ENCODE data around the gene CSNK1G2. TPM values are rescaled to one million over a fixed set of nuclear protein-coding genes. Genes with fewer than 3 reads are reported as not detected.

CSNK1G2 gene
- total RNA-seq, 2 experiments from 2014 or later = 114 to 129 TPM

- Mint-ChIP-seq H3K36me3 (peaks cover 11% of the 10 kb centered on the region), H3K4me3 (no peak overlapping the region), H3K27me3 (no peaks in the 10 kb centered on the region), H3K4me1 (peaks cover 5% of the 10 kb centered on the region), H3K27ac (peak overlapping the region; percentile 24), H3K9me3 (ENCODE audit: low read depth) (no peaks in the 10 kb centered on the region)
- ATAC-seq (no peak), DNase-seq (no peak)
- CTCF ChIA-PET = interaction anchor here (1.0 to 1.1 kb wide), 2 partner anchors 10 to 43 kb away, joined by 3 read pairs; no protein-coding TSS in a partner anchor
Observed at GRCh38 chr19:1953441-1954094, 12.6 kb downstream of the CSNK1G2 start.

DNA sequence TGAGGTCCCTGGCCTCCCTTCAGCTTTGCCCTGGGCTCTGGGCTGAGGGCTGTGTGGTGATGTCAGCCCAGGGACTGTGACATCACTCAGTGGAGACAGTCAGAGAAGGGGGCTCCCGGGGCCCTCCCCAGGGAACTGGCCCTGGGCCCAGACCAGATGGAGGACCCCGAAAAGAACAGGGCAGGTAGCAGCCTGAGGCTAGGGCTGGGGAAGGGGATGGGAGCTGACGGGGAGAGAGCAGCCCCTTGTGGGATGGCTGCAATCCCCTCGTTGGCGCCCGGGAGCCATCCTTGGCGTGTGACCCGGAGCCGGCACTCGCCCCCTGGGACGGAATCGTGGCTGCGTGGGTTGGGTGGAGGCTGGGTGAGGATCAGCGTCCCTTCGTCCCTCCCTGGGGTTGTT is 13.6 kb downstream of the CSNK1G2 start:
- DNase-seq (no peak), ATAC-seq (no peak)
- H3K9me3 Mint-ChIP-seq (ENCODE audit: low read depth) = no peaks in the 10 kb centered on the region
- H3K27me3 Mint-ChIP-seq = no peaks in the 10 kb centered on the region
- no peak overlapping the region for H3K4me3 Mint-ChIP-seq
- CTCF ChIA-PET = interaction anchor here (1.0 kb wide), 1 partner anchor 42 kb away, joined by 3 read pairs; no protein-coding TSS in a partner anchor
- no peak overlapping the region for H3K27ac Mint-ChIP-seq
- H3K4me1 Mint-ChIP-seq = peaks cover 2% of the 10 kb centered on the region
- peaks cover 10% of the 10 kb centered on the region for H3K36me3 Mint-ChIP-seq

DNA sequence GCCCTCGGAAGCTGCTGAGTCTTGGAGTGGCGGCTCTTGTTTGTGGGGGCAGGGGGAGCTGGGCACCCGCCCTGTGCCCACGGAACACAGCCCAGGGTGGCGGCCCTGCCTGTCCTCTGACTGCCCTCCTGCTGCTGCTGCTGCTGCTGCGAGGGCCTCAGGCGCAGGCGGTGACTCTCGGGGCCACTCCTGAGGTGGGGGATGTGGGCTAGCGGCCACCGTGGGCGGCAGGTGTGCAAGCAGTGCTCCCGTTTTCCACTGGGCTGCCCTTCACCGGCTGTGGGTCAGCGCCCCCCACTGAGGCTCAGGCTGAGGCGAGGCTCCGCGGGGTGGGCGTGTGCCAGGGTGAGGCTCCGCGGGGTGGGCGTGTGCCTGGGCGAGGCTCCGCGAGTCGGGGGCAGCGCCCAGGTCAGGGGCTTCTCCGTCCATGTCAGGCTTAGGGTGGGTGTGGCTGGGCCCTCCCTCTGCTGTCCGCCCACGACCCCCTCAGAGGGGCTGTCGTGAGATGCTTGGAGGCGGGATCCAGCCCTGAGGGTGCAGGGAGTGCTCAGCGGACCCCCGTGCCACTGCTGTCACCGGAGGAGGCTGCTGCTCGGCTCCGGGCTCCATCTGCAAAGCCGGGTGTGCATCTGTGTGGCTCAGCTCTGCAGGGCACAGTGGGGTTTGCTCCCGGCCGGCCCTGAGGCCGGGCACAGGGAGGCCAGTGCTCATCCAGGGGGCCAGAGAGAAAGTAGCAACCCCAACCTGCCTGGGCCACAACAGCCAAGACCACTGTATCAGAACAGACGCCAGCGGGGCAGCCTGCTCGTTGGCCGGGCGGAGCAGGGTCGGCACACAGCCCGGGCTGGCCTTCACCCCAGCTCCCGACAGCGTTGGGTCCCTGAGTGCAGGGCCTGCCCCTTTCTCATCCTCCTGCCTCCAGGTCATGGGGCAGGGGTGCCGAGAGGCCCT is 14.5 kb downstream of the CSNK1G2 start:
- no peak for ATAC-seq
- peaks cover 8% of the 10 kb centered on the region for H3K36me3 Mint-ChIP-seq
- H3K27me3 Mint-ChIP-seq = no peaks in the 10 kb centered on the region
- H3K9me3 Mint-ChIP-seq (ENCODE audit: low read depth) = no peaks in the 10 kb centered on the region
- no peaks in the 10 kb centered on the region for H3K4me1 Mint-ChIP-seq
- no peak overlapping the region for H3K4me3 Mint-ChIP-seq
- CTCF ChIA-PET = interaction anchor here (0.8 kb wide), 1 partner anchor 9 kb away, joined by 3 read pairs; no protein-coding TSS in a partner anchor
- no peak overlapping the region for H3K27ac Mint-ChIP-seq
- DNase-seq = no peak

- H3K27me3 Mint-ChIP-seq = no peaks in the 10 kb centered on the region
- CTCF ChIA-PET = interaction anchor here (0.8 kb wide), 1 partner anchor 10 kb away, joined by 3 read pairs; no protein-coding TSS in a partner anchor
- no peaks in the 10 kb centered on the region for H3K4me1 Mint-ChIP-seq
- no peaks in the 10 kb centered on the region for H3K9me3 Mint-ChIP-seq (ENCODE audit: low read depth)
- DNase-seq (no peak), ATAC-seq (no peak)
- no peak overlapping the region for H3K4me3 Mint-ChIP-seq
- H3K27ac Mint-ChIP-seq = no peak overlapping the region
- peaks cover 8% of the 10 kb centered on the region for H3K36me3 Mint-ChIP-seq
Observed at GRCh38 chr19:1956122-1956494, 15.1 kb downstream of the CSNK1G2 start.

- Mint-ChIP-seq H3K9me3 (ENCODE audit: low read depth) (no peaks in the 10 kb centered on the region), H3K4me1 (no peaks in the 10 kb centered on the region), H3K4me3 (no peak overlapping the region), H3K27me3 (no peaks in the 10 kb centered on the region), H3K27ac (no peak overlapping the region), H3K36me3 (peaks cover 8% of the 10 kb centered on the region)
- ATAC-seq (no peak), DNase-seq (no peak)
- CTCF ChIA-PET = no interaction called here
Observed at GRCh38 chr19:1956868-1957492, 16.0 kb downstream of the CSNK1G2 start.

DNA sequence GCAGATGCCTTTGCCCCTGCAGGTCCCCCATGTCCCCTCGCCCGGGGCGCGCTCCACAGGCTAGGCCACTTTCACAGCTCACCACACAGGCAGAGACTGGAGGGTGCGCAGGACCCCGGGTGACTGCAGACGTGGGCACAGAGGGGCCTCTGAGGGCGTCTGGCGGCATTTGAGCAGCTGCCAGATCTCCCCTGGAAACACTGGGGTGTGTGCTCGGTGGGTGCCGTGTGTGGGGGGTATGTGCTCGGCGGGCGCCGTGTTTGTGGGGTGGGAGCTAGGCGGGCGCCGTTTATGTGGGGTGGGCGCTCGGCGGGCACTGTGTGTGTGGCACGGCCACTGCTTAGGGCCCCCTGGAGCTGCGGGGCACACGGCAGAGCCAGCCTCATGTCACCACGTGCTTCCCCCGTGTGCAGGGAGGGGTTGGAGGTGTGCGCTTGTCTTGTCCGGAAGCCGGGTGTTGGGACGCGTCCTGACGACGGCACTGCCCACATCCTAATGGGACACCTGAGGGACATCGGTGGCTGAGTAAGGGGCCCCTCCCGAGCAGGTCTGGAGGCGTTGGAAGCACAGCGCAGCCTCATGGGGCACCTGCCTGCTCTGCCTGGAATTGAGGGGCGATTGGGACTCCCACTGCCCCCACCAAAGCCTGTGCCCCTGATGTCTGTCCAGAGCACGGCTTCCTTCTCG is 16.7 kb downstream of the CSNK1G2 start:
- ATAC-seq (no peak), DNase-seq (no peak)
- CTCF ChIA-PET = no interaction called here
- Mint-ChIP-seq H3K4me1 (no peaks in the 10 kb centered on the region), H3K9me3 (ENCODE audit: low read depth) (no peaks in the 10 kb centered on the region), H3K27me3 (no peaks in the 10 kb centered on the region), H3K36me3 (peaks cover 2% of the 10 kb centered on the region), H3K4me3 (no peak overlapping the region), H3K27ac (no peak overlapping the region)

DNA sequence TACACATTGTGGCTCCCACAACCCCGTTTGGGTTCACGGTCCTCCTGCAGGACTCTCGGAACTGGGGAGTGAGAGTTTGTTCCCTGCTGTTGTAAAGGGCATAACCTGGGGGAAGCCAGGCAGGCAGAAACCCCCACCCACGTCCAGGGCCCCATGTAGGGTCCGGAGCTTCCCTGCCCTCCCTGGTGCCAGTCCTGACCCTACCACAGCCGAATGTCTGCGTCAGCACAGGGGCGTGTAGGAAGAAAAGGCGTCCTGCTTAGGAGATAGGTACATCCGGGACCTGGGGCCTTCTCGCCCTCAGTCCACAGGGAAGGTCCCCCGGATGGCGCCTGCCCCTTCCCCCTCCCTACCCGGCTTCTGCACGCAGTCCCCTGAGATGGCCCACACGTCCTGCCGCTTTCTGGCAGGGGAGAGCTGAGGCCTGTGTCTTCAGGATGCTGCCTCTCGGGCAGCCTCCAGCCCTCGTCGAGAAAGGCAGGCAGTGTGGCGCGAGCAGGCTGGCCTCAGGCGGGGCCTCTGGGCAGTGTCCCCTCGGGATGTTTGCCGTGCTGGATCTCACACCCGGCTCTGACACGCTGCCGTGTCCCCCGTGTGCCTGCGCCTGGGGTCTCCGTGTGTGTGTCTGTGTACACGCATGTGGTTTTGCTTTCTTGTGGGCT is 19.1 kb downstream of the CSNK1G2 start:
- no peaks in the 10 kb centered on the region for H3K9me3 Mint-ChIP-seq (ENCODE audit: low read depth)
- H3K27ac Mint-ChIP-seq = no peak overlapping the region
- no peak overlapping the region for H3K4me3 Mint-ChIP-seq
- DNase-seq = no peak
- ATAC-seq = no peak
- CTCF ChIA-PET = interaction anchor here (1.2 kb wide), 1 partner anchor 59 kb away, joined by 4 read pairs; no protein-coding TSS in a partner anchor
- H3K27me3 Mint-ChIP-seq = no peaks in the 10 kb centered on the region
- H3K4me1 Mint-ChIP-seq = no peaks in the 10 kb centered on the region
- H3K36me3 Mint-ChIP-seq = peaks cover 3% of the 10 kb centered on the region

- no peak for ATAC-seq
- Mint-ChIP-seq H3K27ac (no peak overlapping the region), H3K27me3 (no peaks in the 10 kb centered on the region), H3K4me3 (no peak overlapping the region), H3K36me3 (peaks cover 3% of the 10 kb centered on the region), H3K4me1 (peaks cover 4% of the 10 kb centered on the region), H3K9me3 (ENCODE audit: low read depth) (no peaks in the 10 kb centered on the region)
- CTCF ChIA-PET = interaction anchor here (1.2 to 2.1 kb wide), 2 partner anchors 31 to 58 kb away, joined by 4 to 7 read pairs; no protein-coding TSS in a partner anchor
- DNase-seq = no peak
Observed at GRCh38 chr19:1961000-1961883, 20.3 kb downstream of the CSNK1G2 start.

GRCh38 chr19:1962674-1963073 is 21.7 kb downstream of the CSNK1G2 start:
- no peaks in the 10 kb centered on the region for H3K27me3 Mint-ChIP-seq
- H3K36me3 Mint-ChIP-seq = peaks cover 3% of the 10 kb centered on the region
- no peaks in the 10 kb centered on the region for H3K9me3 Mint-ChIP-seq (ENCODE audit: low read depth)
- no peak for DNase-seq
- CTCF ChIA-PET = interaction anchor here (2.1 kb wide), 1 partner anchor 32 kb away, joined by 7 read pairs; no protein-coding TSS in a partner anchor
- H3K4me3 Mint-ChIP-seq = no peak overlapping the region
- peaks cover 16% of the 10 kb centered on the region for H3K4me1 Mint-ChIP-seq
- no peak overlapping the region for H3K27ac Mint-ChIP-seq
- no peak for ATAC-seq

DNA sequence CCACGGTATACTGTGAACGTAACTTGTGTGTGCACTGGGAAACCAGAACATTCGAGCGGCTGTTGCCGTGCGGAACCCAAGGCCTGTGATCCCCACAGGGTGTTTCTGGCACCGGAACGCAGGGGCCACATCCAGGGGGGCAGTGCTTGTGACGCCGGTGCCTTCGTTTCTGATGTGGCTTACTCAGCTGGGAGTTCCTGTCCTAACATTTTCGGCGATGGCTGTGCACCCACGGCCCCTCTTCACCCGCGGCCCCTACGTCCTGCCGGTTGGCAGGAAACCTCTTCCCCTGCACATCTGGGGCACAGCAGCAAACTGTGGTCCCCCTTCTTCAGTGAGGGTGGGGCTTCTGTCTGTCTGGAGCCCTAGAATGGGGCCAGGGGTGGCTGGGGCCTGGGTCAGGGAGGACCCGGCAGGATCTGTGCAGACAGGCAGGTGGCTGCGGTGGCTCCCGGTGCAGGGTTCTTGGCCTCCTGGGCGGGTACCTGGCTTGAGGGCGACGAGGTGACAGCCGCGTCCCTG is 26.2 kb downstream of the CSNK1G2 start:
- H3K9me3 Mint-ChIP-seq (ENCODE audit: low read depth) = no peaks in the 10 kb centered on the region
- CTCF ChIA-PET = interaction anchor here (0.9 kb wide), 1 partner anchor 39 kb away, joined by 4 read pairs; no protein-coding TSS in a partner anchor
- H3K27me3 Mint-ChIP-seq = no peaks in the 10 kb centered on the region
- H3K27ac Mint-ChIP-seq = peak overlapping the region; percentile 67
- DNase-seq (peak; percentile 75), ATAC-seq (peak; percentile 83)
- H3K36me3 Mint-ChIP-seq = peaks cover 5% of the 10 kb centered on the region
- peak overlapping the region; percentile 31 for H3K4me3 Mint-ChIP-seq
- H3K4me1 Mint-ChIP-seq = peaks cover 17% of the 10 kb centered on the region

DNA sequence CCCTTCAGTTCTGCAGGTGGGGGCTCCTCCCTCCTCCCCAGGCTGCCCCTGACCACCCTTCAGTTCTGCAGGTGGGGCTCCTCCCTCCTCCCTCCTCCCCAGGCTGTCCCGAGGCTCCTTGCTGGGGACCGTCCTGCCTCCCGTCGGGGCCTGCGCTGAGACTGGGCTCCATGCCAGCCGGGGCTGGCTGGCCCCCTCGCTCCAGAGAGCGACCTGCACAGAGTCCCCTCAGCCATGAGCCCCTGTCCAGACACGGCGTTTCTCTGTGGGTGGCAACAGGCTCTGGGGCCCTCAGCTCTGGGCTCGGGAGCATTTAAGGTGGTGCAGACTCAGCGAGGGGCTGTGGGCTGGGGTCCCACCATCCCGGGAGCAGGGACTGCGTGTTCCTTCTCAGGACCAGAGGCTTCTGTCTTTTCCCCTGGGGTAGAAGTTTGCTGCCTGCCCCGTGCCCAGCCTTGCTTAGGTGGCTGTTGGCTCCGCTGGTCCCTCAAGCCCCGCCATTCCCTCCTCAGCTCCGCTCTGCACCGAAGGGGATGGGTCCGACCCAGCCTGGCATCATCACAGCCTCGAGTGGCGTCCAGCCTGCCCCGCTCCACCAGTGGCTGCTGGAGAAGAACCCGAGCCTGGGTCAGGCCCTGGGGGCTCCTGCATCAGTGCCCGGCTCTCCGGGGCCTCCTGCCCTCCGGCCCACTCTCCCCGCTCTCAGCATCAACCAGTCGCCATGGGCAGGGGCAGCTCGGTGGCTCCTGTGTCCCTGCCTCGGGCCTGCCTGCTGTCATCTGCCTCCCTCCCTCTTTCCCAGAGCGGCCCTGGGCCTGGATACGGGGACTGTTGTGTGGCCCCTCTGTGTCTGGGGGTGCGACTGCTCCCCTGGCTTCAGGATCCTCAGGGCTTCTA is 27.6 kb downstream of the CSNK1G2 start:
- H3K36me3 Mint-ChIP-seq = peaks cover 4% of the 10 kb centered on the region
- H3K4me3 Mint-ChIP-seq = no peak overlapping the region
- H3K27me3 Mint-ChIP-seq = no peaks in the 10 kb centered on the region
- CTCF ChIA-PET = no interaction called here
- DNase-seq (no peak), ATAC-seq (no peak)
- H3K9me3 Mint-ChIP-seq (ENCODE audit: low read depth) = no peaks in the 10 kb centered on the region
- H3K27ac Mint-ChIP-seq = no peak overlapping the region
- peaks cover 18% of the 10 kb centered on the region for H3K4me1 Mint-ChIP-seq
